SIG-M5 treated with dmso at 0.1 percent for 504 hours (cell line): Measurements from ENCODE around the gene SAXO2.
"Not testable (repeated sequence)": the region's sequence is repeated elsewhere in the genome, so short reads cannot be mapped to it uniquely, and the experiment has no call there.

ENCODE experiments used
- DNase-seq: peaks from one replicate; lab custom pipeline; 2025; ENCODE audit not compliant: unreplicated experiment; lab: John Stamatoyannopoulos, UW

The SAXO2 gene

DNA sequence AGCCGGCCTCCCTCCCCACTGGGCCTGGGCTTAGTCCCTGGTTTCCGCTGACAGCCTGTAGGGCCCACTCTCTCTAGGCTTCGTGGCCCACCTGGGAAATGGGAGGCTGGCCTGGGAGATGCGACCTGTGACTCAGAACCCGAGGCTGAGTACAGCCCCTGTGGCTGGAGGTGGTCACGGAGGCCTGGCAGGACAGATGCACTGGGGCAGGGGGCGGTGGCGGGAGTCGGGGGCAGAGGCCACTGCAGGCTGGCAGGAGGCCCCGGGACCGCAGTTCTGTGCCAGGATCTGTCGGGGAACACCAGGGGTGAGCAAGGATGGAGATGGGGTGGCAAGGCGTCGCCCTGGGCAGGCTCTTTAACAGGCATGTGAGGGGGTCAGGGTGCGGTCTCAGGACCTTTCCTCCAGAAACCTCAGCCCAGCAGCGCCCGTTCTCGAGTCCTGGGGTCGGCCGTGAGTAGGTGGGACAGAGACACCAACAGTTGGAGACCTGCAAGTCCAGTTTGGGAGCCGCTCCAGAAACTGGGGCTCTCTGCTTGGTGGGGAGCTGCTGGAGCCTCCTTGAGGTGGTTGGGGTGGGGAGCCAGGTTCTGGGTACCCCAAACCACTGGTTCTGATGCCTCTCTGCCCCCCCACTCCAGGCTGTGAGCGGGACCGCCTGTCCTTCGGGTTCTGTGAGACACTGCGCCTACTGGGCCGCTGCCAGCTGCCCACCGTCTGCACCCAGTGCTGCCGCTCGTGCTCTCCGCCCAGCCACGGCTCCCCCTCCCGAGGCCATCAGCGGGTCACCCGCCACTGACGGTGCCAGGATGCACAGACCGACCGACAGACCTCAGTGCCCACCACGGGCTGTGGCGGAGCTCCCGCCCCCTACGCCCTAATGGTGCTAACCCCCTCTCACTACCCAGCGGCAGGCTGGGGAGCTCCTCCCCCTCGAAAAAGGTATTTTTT is 71.3 kb downstream of the SAXO2 start:
- DNase-seq, result not testable (repeated sequence)
